Eye (tissue), 1 donor: ENCODE results near the gene QDPR.
"Not testable (repeated sequence)": the region's sequence is repeated elsewhere in the genome, so short reads cannot be mapped to it uniquely, and the experiment has no call there.

Source experiments
- DNase-seq: peaks from one replicate; pipeline ENCODE4 v3.0.0-alpha.2; 2015

The QDPR gene

DNA sequence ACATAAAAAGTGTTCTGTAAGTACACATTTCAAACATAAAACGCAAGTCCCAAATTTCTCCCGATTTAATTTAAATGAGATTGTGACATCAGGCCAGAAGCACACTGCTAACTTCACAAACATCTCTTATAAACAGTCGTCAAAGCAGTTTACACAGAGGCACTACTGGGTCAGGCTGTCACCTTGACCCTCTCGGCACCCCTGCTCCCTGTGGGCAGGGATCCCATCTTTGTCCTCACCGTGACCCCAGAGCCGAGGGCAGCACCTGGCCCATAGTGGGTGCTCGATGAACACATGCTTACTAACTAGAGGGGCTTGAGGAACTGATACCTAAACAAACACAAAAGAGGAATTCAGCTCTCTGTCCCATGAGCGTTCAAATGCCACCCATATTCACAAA, 22.2 kb downstream of the QDPR start:
- DNase-seq, result no peak

- no peak for DNase-seq
Measured at GRCh38 chr4:17489123-17489522, 22.8 kb downstream of the QDPR start.

- no peak for DNase-seq
Measured at GRCh38 chr4:17482716-17483115, 29.2 kb downstream of the QDPR start.

- DNase-seq, result no peak
Measured at GRCh38 chr4:17480955-17481354, 30.9 kb downstream of the QDPR start.

GRCh38 chr4:17480210-17480927, 31.5 kb downstream of the QDPR start:
- DNase-seq, result no peak

GRCh38 chr4:17477774-17478472, 34.0 kb downstream of the QDPR start:
- DNase-seq, result no peak

- no peak for DNase-seq
Measured at GRCh38 chr4:17476853-17477252, 35.0 kb downstream of the QDPR start.

DNA sequence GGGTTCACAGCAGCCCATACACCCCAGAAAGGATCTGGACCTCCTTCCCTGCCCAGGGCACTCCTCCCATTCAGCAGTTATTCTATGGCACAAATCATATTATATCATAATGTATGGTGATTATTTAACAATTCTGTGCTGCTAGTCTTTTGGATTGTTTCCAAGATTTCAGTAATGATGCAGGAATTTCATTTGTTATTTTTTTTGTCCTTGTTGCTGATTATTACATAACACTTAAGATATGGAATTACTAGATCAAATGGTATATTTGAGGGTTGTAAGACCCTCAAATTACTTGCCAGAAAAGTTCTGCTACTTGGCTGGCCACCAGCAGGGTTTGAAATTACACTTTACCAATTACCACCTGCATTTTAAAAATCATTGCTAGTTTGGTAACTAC, 36.4 kb downstream of the QDPR start:
- no peak for DNase-seq

DNA sequence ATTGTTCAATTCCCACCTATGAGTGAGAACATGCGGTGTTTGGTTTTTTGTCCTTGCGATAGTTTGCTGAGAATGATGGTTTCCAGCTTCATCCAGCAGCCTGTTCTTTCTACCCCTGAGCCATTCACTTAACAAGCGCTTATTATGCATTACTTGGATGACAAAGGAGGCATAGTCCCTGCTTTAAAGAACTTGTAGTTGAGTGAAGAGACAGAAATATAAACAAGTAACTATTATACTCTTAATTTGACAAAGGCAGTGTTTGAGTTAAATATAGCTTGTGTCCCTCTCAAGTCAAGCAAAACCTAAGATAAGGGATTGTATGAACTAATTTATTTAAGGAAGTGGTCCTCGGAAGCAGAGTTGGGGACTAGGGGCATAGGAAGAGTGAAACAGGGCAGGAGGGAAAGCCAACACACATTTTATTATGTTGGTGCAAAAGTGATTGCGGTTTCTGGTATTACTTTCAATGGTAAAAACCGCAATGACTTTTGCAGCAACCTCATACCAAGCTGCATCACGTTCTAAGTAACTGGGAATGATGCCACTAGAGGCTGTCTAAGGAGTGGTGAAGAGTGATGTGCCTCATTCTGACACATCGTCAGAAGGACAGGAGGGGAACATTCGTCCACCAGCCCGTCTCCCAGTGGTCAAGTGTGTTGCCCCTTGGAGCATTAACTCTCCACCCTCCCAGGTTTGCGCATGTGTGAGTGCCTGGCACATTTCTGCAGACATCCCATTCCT, 41.8 kb downstream of the QDPR start:
- no peak for DNase-seq

DNA sequence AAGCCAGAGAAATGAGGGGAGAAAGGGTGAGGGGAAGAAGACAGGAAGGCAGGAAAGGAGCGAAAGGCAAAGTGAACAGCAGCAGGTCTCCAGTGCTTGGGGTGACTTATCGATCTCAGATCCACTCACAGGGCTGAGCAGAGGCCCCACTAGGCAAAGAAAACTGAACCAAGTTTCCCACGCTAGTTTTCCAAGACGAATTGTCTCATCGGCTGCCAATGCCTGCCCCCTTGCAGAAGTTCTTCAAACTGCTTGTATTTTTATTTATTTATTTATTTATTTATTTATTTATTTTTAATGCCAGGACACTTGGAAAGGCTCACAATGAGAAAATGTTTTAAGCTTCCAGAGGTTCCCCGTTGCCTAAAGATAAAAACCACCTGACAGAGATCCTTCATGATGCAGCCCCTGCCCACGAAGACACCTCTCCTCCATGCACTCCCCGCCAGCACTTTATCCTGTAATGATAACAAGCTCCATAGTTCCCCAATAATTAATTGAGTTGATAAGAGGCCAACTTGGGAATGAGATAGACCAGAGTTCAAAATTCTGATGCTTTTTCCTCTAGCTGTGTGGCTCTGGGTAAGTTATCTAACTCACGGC, 43.2 kb downstream of the QDPR start:
- peak; percentile 81 for DNase-seq

DNA sequence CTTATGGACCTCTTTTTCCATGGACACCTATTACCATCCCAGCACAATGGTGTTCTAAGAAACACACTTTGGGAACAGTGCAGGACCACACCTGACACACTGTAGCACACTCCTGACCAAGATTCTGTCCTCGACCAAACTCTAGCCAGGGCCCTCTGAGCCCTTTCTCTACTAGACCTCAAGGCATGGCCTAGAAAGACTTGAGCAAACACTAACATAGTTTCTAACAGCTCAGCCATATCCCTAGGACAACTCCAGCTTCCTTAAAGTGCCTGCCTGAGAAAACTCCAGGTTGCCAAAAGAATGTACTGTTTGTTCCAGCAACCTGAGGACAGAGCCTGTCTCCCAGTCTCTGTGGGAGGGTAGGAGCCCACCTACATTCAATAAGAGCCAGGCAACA, 48.3 kb downstream of the QDPR start:
- no peak for DNase-seq

- DNase-seq, result no peak
Measured at GRCh38 chr4:17450269-17450804, 61.6 kb downstream of the QDPR start.

GRCh38 chr4:17448689-17449088, 63.2 kb downstream of the QDPR start:
- DNase-seq, result no peak

DNA sequence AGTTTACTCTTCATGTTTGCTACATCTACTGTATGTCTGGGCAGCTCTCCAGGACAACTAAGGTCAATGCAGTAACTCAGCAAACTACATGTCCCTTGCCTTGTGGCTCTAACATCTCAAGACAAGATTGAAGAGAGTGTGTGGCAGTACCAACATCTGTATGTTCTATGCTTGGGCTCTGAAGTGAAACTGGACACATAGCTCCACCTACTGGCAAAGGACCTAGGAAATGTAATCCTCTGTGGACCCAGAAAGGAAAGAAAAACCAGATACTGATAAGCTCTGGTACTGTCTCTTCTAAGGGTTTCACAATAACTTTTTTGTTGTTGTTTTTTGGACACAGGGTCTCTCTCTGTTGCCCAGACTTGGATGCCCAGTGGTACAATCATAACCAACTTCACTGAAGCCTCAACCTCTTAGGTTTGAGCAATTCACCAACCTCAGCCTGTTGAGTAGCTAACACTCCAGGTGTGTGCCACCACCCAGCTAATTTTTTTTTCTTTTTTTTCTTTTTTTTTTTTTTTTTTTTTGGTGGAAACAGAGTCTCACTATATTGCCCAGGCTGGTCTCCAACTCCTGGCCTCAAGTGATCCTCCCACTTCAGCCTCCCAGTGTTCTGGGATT, 64.1 kb downstream of the QDPR start:
- peak; percentile 91 for DNase-seq

DNA sequence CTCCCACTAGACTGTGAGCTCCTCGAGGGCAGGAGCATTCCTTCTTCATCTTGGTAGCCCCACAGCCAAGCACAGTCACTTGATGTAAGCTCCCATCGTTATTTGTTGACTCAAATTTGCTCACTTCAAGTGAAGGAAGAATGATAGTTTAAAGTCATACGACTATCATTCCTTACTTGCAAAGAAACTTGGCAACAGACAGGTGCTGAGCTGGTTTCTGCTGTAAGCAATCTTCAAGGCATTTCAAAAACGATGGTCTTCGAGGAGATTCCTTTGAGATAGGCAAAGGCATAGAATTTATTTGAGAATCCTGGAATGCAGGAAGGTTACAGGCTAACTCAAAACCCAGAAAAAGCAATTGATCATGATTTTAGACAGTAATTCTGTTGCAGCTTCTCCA, 64.8 kb downstream of the QDPR start:
- DNase-seq, result no peak

DNA sequence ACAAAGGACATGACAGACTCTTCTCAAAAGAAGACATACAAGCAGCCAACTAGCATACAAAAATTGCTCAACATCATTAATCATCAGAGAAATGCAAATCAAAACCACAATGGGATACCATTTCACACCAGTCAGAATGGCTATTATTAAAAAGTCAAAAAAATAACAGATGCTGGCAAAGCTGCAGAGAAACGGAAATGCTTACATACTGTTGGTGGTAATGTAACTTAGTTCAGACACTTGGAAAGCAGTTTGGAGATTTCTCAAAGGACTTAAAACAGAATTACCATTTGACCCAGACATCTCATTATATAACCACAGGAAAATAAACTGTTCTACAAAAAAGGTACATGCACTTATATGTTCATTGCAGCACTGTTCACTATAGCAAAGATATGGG, 69.4 kb downstream of the QDPR start:
- DNase-seq, result not testable (repeated sequence)

GRCh38 chr4:17437396-17437795, 74.5 kb downstream of the QDPR start:
- no peak for DNase-seq

DNA sequence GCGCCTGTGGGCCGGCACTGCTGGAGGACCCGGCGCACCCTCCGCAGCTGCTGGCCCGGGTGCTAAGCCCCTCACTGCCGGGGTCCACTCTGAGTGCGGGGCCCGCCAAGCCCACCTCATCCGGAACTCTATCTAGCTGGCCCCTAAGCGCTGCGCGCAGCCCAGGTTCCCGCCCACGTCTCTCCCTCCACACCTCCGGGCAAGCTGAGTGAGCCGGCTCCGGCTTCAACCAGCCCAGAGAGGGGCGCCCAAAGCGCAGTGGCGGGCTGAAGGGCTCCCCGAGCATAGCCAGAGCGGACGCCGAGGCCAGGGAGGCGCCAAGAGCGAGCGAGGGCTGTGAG, 75.2 kb downstream of the QDPR start:
- no peak for DNase-seq
